Activated effector memory CD4-positive, alpha-beta T cell treated with Interleukin-2 at 50 U/mL for 16 hours (primary cell): ENCODE data around the gene KIF5A.
A peak's percentile ranks its signal among the peaks of the same experiment; 100 is the strongest.
"Not testable (repeated sequence)": the region's sequence is repeated elsewhere in the genome, so short reads cannot be mapped to it uniquely, and the experiment has no call there.

Experiments used
- DNase-seq: peaks from one replicate; pipeline ENCODE4 v3.0.0-alpha.2; 2020

The KIF5A gene

GRCh38 chr12:57609781-57610553 is 60.1 kb downstream of the KIF5A start:
- no peak for DNase-seq

- no peak for DNase-seq
These were observed 60.8 kb downstream of the KIF5A start for GRCh38 chr12:57610554-57611107.

- DNase-seq, result peak; percentile 19
These were observed 61.4 kb downstream of the KIF5A start, which contains the start of gene ARHGEF25 for GRCh38 chr12:57611108-57611826. TSS of gene ARHGEF25 (plus strand) at chr12:57611435. CDS start at chr12:57611895, 460 bp downstream.

GRCh38 chr12:57611827-57612710 is 62.2 kb downstream of the KIF5A start:
- DNase-seq, result no peak

GRCh38 chr12:57612711-57613426 is 63.0 kb downstream of the KIF5A start:
- no peak for DNase-seq

GRCh38 chr12:57613427-57614109 is 63.7 kb downstream of the KIF5A start:
- no peak for DNase-seq

GRCh38 chr12:57614178-57614947 is 64.5 kb downstream of the KIF5A start:
- no peak for DNase-seq

GRCh38 chr12:57614948-57615500 is 65.2 kb downstream of the KIF5A start:
- DNase-seq, result no peak

GRCh38 chr12:57615637-57616036 is 65.8 kb downstream of the KIF5A start:
- DNase-seq, result no peak

GRCh38 chr12:57616383-57617101 is 66.7 kb downstream of the KIF5A start:
- no peak for DNase-seq

- no peak for DNase-seq
These were observed 68.1 kb downstream of the KIF5A start for GRCh38 chr12:57617942-57618341.

- not testable (repeated sequence) for DNase-seq
These were observed 68.6 kb downstream of the KIF5A start for GRCh38 chr12:57618431-57618830.

- no peak for DNase-seq
These were observed 69.2 kb downstream of the KIF5A start for GRCh38 chr12:57618966-57619433.

- DNase-seq, result no peak
These were observed 69.8 kb downstream of the KIF5A start for GRCh38 chr12:57619434-57620244.

- DNase-seq, result no peak
These were observed 70.5 kb downstream of the KIF5A start for GRCh38 chr12:57620245-57620935.

GRCh38 chr12:57620936-57621496 is 71.2 kb downstream of the KIF5A start:
- no peak for DNase-seq

GRCh38 chr12:57621497-57622292 is 71.9 kb downstream of the KIF5A start:
- DNase-seq, result peak; percentile 29
